Astrocyte (in vitro differentiated cells and primary cell): ENCODE results near the gene TRAP1. TPM values are rescaled to one million over a fixed set of nuclear protein-coding genes. Genes with fewer than 3 reads are reported as not detected.

Source experiments
- DNase-seq: peaks from one replicate; pipeline ENCODE4 v3.0.0-alpha.2; 2010; ENCODE audit warnings: low read depth
- FAIRE-seq: peaks from 2 replicates; lab custom pipeline; 2011; peaks lifted over from hg19 to GRCh38; lab: Jason Lieb, UNC
- H2AFZ ChIP-seq: 2 replicates; pipeline ENCODE4 v1.6.0; 2012; ENCODE audit warnings: low read depth, low read length, inconsistent platforms
- H3K27ac ChIP-seq: 2 replicates; pipeline ENCODE4 v1.5.1; 2011; ENCODE audit warnings: low read depth, low read length, inconsistent platforms
- H3K27me3 ChIP-seq: 2 replicates; pipeline ENCODE4 v1.6.0; 2011; ENCODE audit warnings: low read length, inconsistent platforms; ENCODE audit not compliant: insufficient read depth
- H3K36me3 ChIP-seq: 2 replicates; pipeline ENCODE4 v1.5.1; 2011; ENCODE audit warnings: low read length, inconsistent platforms; ENCODE audit not compliant: insufficient read depth
- H3K4me1 ChIP-seq: 2 replicates; pipeline ENCODE4 v1.5.1; 2011; ENCODE audit warnings: low read length, inconsistent platforms; ENCODE audit not compliant: insufficient read depth
- H3K4me2 ChIP-seq: 2 replicates; pipeline ENCODE4 v1.6.0; 2012; ENCODE audit warnings: low read length, inconsistent platforms
- H3K4me3 ChIP-seq: 2 replicates; pipeline ENCODE4 v1.5.1; 2011; ENCODE audit warnings: low read depth, mild to moderate bottlenecking, low read length, inconsistent platforms; ENCODE audit not compliant: insufficient read depth
- H3K79me2 ChIP-seq: 2 replicates; pipeline ENCODE4 v1.6.0; 2012; ENCODE audit warnings: mild to moderate bottlenecking, low read length, inconsistent platforms; ENCODE audit not compliant: insufficient read depth
- H3K9ac ChIP-seq: 2 replicates; pipeline ENCODE4 v1.6.0; 2012; ENCODE audit warnings: mild to moderate bottlenecking, low read length, inconsistent platforms
- H3K9me3 ChIP-seq: 2 replicates; pipeline ENCODE4 v1.5.1; 2012; ENCODE audit warnings: low read depth, mild to moderate bottlenecking, low read length, inconsistent platforms; ENCODE audit not compliant: insufficient read depth
- H4K20me1 ChIP-seq: 2 replicates; pipeline ENCODE4 v1.6.0; 2012; ENCODE audit warnings: low read length, inconsistent platforms; ENCODE audit not compliant: insufficient read depth
- H3K27ac Mint-ChIP-seq: one replicate; pipeline ENCODE4 v1.8.0; 2021; ENCODE audit warnings: mild to moderate bottlenecking, mixed read lengths; ENCODE audit not compliant: unreplicated experiment
- H3K27me3 Mint-ChIP-seq: one replicate; pipeline ENCODE4 v1.8.0; 2021; ENCODE audit warnings: low read depth, mixed read lengths; ENCODE audit not compliant: unreplicated experiment
- H3K36me3 Mint-ChIP-seq: one replicate; pipeline ENCODE4 v1.8.0; 2021; ENCODE audit warnings: low read depth, mixed read lengths; ENCODE audit not compliant: unreplicated experiment
- H3K4me1 Mint-ChIP-seq: one replicate; pipeline ENCODE4 v1.8.0; 2021; ENCODE audit warnings: low read depth, mixed read lengths; ENCODE audit not compliant: unreplicated experiment
- H3K4me3 Mint-ChIP-seq: one replicate; pipeline ENCODE4 v1.8.0; 2021; ENCODE audit warnings: mild to moderate bottlenecking, moderate library complexity, mixed read lengths; ENCODE audit not compliant: unreplicated experiment
- H3K9me3 Mint-ChIP-seq: one replicate; pipeline ENCODE4 v1.8.0; 2021; ENCODE audit warnings: mild to moderate bottlenecking, mixed read lengths; ENCODE audit not compliant: unreplicated experiment
- CTCF ChIP-seq: IDR thresholded peaks from 2 replicates; pipeline ENCODE4 v1.5.1; 2011; ENCODE audit warnings: low read depth, mild to moderate bottlenecking, inconsistent platforms, low read length, moderate library complexity; ENCODE audit not compliant: insufficient read depth
- EZH2 ChIP-seq: IDR thresholded peaks from 2 replicates; pipeline ENCODE4 v1.6.1; 2012; ENCODE audit warnings: mild to moderate bottlenecking, low read length, inconsistent platforms; ENCODE audit not compliant: insufficient read depth
- total RNA-seq: library from RNA; stranded (reverse); gene quantifications from 2 replicates; pipeline ENCODE4 v1.2.1, GENCODE V29; 2021

Gene TRAP1
- total RNA-seq, 1 donor from 2014 or later = 63.3 TPM

DNA sequence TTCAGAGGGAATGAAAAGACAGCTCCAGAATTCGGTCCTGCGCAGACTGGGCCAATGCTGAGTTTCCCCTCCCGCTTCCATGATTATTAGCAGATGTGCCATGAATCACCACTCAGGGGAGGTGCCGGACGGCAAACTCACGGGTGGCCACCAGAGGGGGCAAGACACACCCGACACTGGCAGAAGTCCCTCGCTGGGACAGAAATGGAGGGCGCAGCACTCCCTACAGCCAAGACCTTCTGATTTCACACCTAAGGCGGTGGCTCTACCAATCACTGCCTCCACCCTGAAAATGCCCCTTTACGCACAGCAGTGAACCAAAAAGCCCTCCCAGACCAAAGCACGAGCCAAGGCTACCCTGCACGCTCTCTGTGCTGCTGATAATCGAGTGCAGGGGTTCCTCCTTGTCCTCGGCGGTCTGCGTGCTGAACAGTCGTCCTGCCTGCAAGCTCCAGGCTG lies 26.8 kb downstream of the TRAP1 start:
- H4K20me1 ChIP-seq = peaks cover 20% of the 10 kb centered on the region
- H3K79me2 ChIP-seq = peaks cover 7% of the 10 kb centered on the region
- H3K4me1 ChIP-seq = peaks cover 9% of the 10 kb centered on the region
- H2AFZ ChIP-seq = peak overlapping the region; percentile 85
- FAIRE-seq = peak; percentile 73
- H3K27ac ChIP-seq = no peak overlapping the region
- Mint-ChIP-seq H3K9me3 (no peaks in the 10 kb centered on the region), H3K27me3 (no peaks in the 10 kb centered on the region), H3K4me1 (peaks cover 9% of the 10 kb centered on the region), H3K36me3 (peaks cover 21% of the 10 kb centered on the region), H3K27ac (peak overlapping the region; percentile 14), H3K4me3 (peak overlapping the region; percentile 70)
- H3K9me3 ChIP-seq = no peaks in the 10 kb centered on the region
- peak overlapping the region; percentile 78 for H3K4me2 ChIP-seq
- DNase-seq = peak; percentile 80
- TF ChIP-seq EZH2 (no peak), CTCF (peak; percentile 96)
- H3K27me3 ChIP-seq = no peaks in the 10 kb centered on the region
- peaks cover 18% of the 10 kb centered on the region for H3K36me3 ChIP-seq
- peak overlapping the region; percentile 22 for H3K9ac ChIP-seq
- no peak overlapping the region for H3K4me3 ChIP-seq

GRCh38 chr16:3689731-3690130 lies 27.6 kb downstream of the TRAP1 start:
- Histone ChIP-seq H3K4me1 (peaks cover 9% of the 10 kb centered on the region), H3K36me3 (peaks cover 18% of the 10 kb centered on the region), H3K4me3 (no peak overlapping the region), H3K9ac (no peak overlapping the region), H3K27me3 (no peaks in the 10 kb centered on the region), H3K9me3 (no peaks in the 10 kb centered on the region), H3K79me2 (peaks cover 3% of the 10 kb centered on the region), H4K20me1 (peaks cover 18% of the 10 kb centered on the region), H3K27ac (no peak overlapping the region), H3K4me2 (no peak overlapping the region), H2AFZ (no peak overlapping the region)
- peaks cover 8% of the 10 kb centered on the region for H3K4me1 Mint-ChIP-seq
- peaks cover 17% of the 10 kb centered on the region for H3K36me3 Mint-ChIP-seq
- H3K27me3 Mint-ChIP-seq = no peaks in the 10 kb centered on the region
- H3K9me3 Mint-ChIP-seq = no peaks in the 10 kb centered on the region
- DNase-seq (no peak), FAIRE-seq (no peak)
- no peak overlapping the region for H3K27ac Mint-ChIP-seq
- no peak for TF ChIP-seq CTCF
- no peak for TF ChIP-seq EZH2
- H3K4me3 Mint-ChIP-seq = no peak overlapping the region

DNA sequence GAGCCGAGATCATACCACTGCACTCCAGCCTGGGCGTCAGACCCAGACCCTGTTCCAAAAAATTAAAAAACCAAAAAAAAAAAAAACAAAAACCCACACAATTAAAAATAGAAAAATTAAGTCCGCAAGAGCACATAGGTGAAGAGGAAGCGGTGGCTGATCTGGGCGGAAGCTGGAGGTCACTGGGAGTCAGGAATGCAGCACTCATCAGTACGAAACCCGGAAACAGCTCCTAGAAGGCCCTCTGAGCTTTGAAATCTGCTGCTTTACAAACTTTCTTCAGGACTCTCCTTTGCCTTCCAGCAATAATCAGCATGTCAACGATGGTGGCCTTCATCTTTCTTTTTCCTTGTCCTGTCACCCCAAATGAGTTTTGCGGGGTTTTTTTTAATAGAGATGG lies 29.5 kb downstream of the TRAP1 start:
- DNase-seq = no peak
- Histone ChIP-seq H4K20me1 (peaks cover 7% of the 10 kb centered on the region), H3K9ac (no peak overlapping the region), H3K36me3 (peaks cover 18% of the 10 kb centered on the region), H3K4me3 (no peak overlapping the region), H3K27me3 (no peaks in the 10 kb centered on the region), H3K9me3 (no peaks in the 10 kb centered on the region), H3K4me1 (peaks cover 9% of the 10 kb centered on the region), H2AFZ (no peak overlapping the region), H3K4me2 (no peak overlapping the region), H3K79me2 (no peaks in the 10 kb centered on the region), H3K27ac (no peak overlapping the region)
- FAIRE-seq = no peak
- Mint-ChIP-seq H3K36me3 (peaks cover 21% of the 10 kb centered on the region), H3K27ac (no peak overlapping the region), H3K4me3 (no peak overlapping the region), H3K4me1 (peaks cover 8% of the 10 kb centered on the region), H3K27me3 (no peaks in the 10 kb centered on the region), H3K9me3 (no peaks in the 10 kb centered on the region)
- TF ChIP-seq EZH2 = no peak
- no peak for TF ChIP-seq CTCF
